ENCODE results near the gene PIK3C2B.
"Not testable (repeated sequence)": the region's sequence is repeated elsewhere in the genome, so short reads cannot be mapped to it uniquely, and the experiment has no call there.

PIK3C2B gene

GRCh38 chr1:204494281-204495077 is at the start of gene PIK3C2B:
Gene PIK3C2B (minus strand): TSS chr1:204494805. CDS start chr1:204469802, 25,003 bp downstream.
- peak; percentile 78 for DNase-seq

- no peak for DNase-seq
These were observed 49.7 kb upstream of the PIK3C2B start for GRCh38 chr1:204544321-204544720.

- DNase-seq: no peak
These were observed 47.0 kb upstream of the PIK3C2B start for GRCh38 chr1:204541626-204542025.

GRCh38 chr1:204532832-204533231 is 38.2 kb upstream of the PIK3C2B start:
- no peak for DNase-seq

GRCh38 chr1:204530932-204531331 is 36.3 kb upstream of the PIK3C2B start:
- no peak for DNase-seq

GRCh38 chr1:204529371-204529895 is 34.8 kb upstream of the PIK3C2B start:
- no peak for DNase-seq

- DNase-seq: no peak
These were observed 34.1 kb upstream of the PIK3C2B start for GRCh38 chr1:204528677-204529076.

GRCh38 chr1:204528241-204528640 is 33.6 kb upstream of the PIK3C2B start:
- DNase-seq: no peak

GRCh38 chr1:204524986-204525385 is 30.4 kb upstream of the PIK3C2B start:
- DNase-seq: no peak

GRCh38 chr1:204523605-204524215 is 29.1 kb upstream of the PIK3C2B start:
- DNase-seq: no peak

GRCh38 chr1:204521941-204522521 is 27.4 kb upstream of the PIK3C2B start:
- DNase-seq: not testable (repeated sequence)

GRCh38 chr1:204520834-204521709 is 26.5 kb upstream of the PIK3C2B start:
- no peak for DNase-seq

- DNase-seq: not testable (repeated sequence)
These were observed 22.8 kb upstream of the PIK3C2B start for GRCh38 chr1:204517382-204517781.

GRCh38 chr1:204516180-204516879 is 21.7 kb upstream of the PIK3C2B start, which contains the start of gene MDM4:
Gene MDM4 (plus strand): TSS chr1:204516406. CDS start chr1:204525519, 9,113 bp downstream.
- DNase-seq: peak; percentile 98

- no peak for DNase-seq
These were observed 20.2 kb upstream of the PIK3C2B start for GRCh38 chr1:204514828-204515227.

- no peak for DNase-seq
These were observed 18.6 kb upstream of the PIK3C2B start for GRCh38 chr1:204513117-204513716.

- no peak for DNase-seq
These were observed 16.8 kb upstream of the PIK3C2B start for GRCh38 chr1:204511366-204511765.

GRCh38 chr1:204509186-204509635 is 14.6 kb upstream of the PIK3C2B start:
- DNase-seq: no peak

- DNase-seq: peak; percentile 48
These were observed 12.9 kb upstream of the PIK3C2B start for GRCh38 chr1:204507317-204508105.

GRCh38 chr1:204506969-204507316 is 12.3 kb upstream of the PIK3C2B start:
- peak; percentile 93 for DNase-seq
